ENCODE results near the gene SASH1.
A peak's percentile ranks its signal among the peaks of the same experiment; 100 is the strongest.
"Not testable (repeated sequence)": the region's sequence is repeated elsewhere in the genome, so short reads cannot be mapped to it uniquely, and the experiment has no call there.

The SASH1 gene

GRCh38 chr6:148345176-148345575 lies 2.5 kb downstream of the SASH1 start:
- Histone ChIP-seq H3K9me3 (ENCODE audit: control insufficient read depth in 5 of 5, low read length in 5 of 5) (no peaks in the 10 kb centered on the region), H3K27ac (ENCODE audit: low read depth, low read length) (peak overlapping the region; percentile 34), H3K9ac (ENCODE audit: low read length in 5 of 5) (peak overlapping the region in 2 of 5 donors; percentile 5 to 46), H3K36me3 (ENCODE audit: control insufficient read depth in 5 of 5, insufficient read depth in 5 of 5, low read length in 5 of 5) (no peaks in the 10 kb centered on the region), H3K4me1 (ENCODE audit: control insufficient read depth in 5 of 5, insufficient read depth in 5 of 5, low read length in 5 of 5) (peaks cover 0 to 50% (median 35%) of the 10 kb centered on the region in 5 donors), H3K27me3 (ENCODE audit: control insufficient read depth in 5 of 5, insufficient read depth in 4 of 5, low read length in 5 of 5) (no peaks in the 10 kb centered on the region), H3K4me3 (ENCODE audit: low read depth in 1 of 5, low read length in 5 of 5) (peak overlapping the region in 3 of 5 donors; percentile 42 to 85 (median 83))

DNA sequence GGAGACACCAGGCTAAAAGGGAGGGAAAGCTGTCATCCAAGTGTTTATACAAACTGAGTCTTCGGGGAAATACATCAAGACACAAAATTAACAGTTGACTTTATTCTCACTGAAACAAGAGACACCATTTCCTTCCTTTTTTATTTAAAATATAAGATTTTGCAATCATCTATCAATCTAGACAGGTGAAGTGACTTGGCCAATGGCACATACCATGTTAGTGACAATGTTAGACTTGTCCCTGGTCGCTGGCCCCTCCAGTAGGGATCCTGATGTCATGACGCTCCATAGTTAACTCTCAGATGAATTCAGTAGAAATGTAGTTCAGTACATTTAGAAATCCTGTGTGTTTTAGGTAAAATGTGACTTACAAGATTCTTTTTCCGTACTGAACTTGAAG lies 2.9 kb downstream of the SASH1 start:
- H3K4me1 ChIP-seq (ENCODE audit: control insufficient read depth in 5 of 5, insufficient read depth in 5 of 5, low read length in 5 of 5), result peaks cover 0 to 50% (median 35%) of the 10 kb centered on the region in 5 donors
- no peaks in the 10 kb centered on the region for H3K9me3 ChIP-seq (ENCODE audit: control insufficient read depth in 5 of 5, low read length in 5 of 5)
- H3K36me3 ChIP-seq (ENCODE audit: control insufficient read depth in 5 of 5, insufficient read depth in 5 of 5, low read length in 5 of 5), result no peaks in the 10 kb centered on the region
- peak overlapping the region in 3 of 5 donors; percentile 5 to 46 (median 6) for H3K9ac ChIP-seq (ENCODE audit: low read length in 5 of 5)
- no peaks in the 10 kb centered on the region for H3K27me3 ChIP-seq (ENCODE audit: control insufficient read depth in 5 of 5, insufficient read depth in 4 of 5, low read length in 5 of 5)
- H3K4me3 ChIP-seq (ENCODE audit: low read depth in 1 of 5, low read length in 5 of 5), result peak overlapping the region in 3 of 5 donors; percentile 42 to 85 (median 83)
- H3K27ac ChIP-seq (ENCODE audit: low read depth, low read length), result peak overlapping the region; percentile 34

GRCh38 chr6:148346681-148347440 lies 4.2 kb downstream of the SASH1 start:
- Histone ChIP-seq H3K4me1 (ENCODE audit: control insufficient read depth in 5 of 5, insufficient read depth in 5 of 5, low read length in 5 of 5) (peaks cover 0 to 51% (median 32%) of the 10 kb centered on the region in 5 donors), H3K27ac (ENCODE audit: low read depth, low read length) (no peak overlapping the region), H3K36me3 (ENCODE audit: control insufficient read depth in 5 of 5, insufficient read depth in 5 of 5, low read length in 5 of 5) (no peaks in the 10 kb centered on the region)

DNA sequence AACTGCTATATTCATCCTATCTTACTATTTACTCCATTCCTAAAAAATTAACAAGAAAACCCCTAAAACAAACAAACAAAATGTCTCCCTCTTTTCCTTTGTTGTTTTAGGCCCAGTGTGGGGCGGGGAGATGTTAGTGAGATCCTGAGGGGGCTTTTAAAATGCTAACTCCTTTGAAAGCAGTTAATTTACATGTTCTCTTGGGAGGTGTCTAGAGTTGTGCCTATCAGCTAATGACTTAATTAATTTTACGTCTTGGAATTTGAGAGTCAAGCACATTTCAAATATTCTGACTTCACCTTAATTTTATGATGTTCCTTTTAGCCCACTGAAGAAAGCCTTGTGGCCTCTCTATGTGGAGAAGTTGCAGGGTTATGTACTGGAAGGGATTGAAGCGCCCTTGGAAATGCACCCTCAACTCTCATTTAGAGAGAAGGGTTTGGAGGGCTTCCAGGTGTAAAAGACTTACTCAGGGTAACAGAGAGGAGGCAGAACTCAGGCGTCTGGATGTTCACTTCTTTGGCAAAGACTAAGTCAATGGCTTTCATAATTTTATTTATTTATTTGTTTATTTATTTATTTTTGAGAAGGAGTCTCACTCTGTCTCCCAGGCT lies 4.9 kb downstream of the SASH1 start:
- Histone ChIP-seq H3K27me3 (ENCODE audit: control insufficient read depth in 5 of 5, insufficient read depth in 4 of 5, low read length in 5 of 5) (no peaks in the 10 kb centered on the region), H3K27ac (ENCODE audit: low read depth, low read length) (no peak overlapping the region), H3K36me3 (ENCODE audit: control insufficient read depth in 5 of 5, insufficient read depth in 5 of 5, low read length in 5 of 5) (no peaks in the 10 kb centered on the region), H3K4me1 (ENCODE audit: control insufficient read depth in 5 of 5, insufficient read depth in 5 of 5, low read length in 5 of 5) (peaks cover 0 to 46% (median 28%) of the 10 kb centered on the region in 5 donors), H3K4me3 (ENCODE audit: low read depth in 1 of 5, low read length in 5 of 5) (no peak overlapping the region), H3K9ac (ENCODE audit: low read length in 5 of 5) (no peak overlapping the region), H3K9me3 (ENCODE audit: control insufficient read depth in 5 of 5, low read length in 5 of 5) (no peaks in the 10 kb centered on the region)

More at GRCh38 chr6:148346681-148347440, 4.2 kb downstream of the SASH1 start:
- H3K27me3 ChIP-seq (ENCODE audit: control insufficient read depth in 5 of 5, insufficient read depth in 4 of 5, low read length in 5 of 5), result no peaks in the 10 kb centered on the region
- H3K4me3 ChIP-seq (ENCODE audit: low read depth in 1 of 5, low read length in 5 of 5), result no peak overlapping the region
- no peak overlapping the region for H3K9ac ChIP-seq (ENCODE audit: low read length in 5 of 5)
- H3K9me3 ChIP-seq (ENCODE audit: control insufficient read depth in 5 of 5, low read length in 5 of 5), result no peaks in the 10 kb centered on the region

- H3K27me3 ChIP-seq (ENCODE audit: control insufficient read depth in 5 of 5, insufficient read depth in 4 of 5, low read length in 5 of 5), result no peaks in the 10 kb centered on the region
- H3K4me1 ChIP-seq (ENCODE audit: control insufficient read depth in 5 of 5, insufficient read depth in 5 of 5, low read length in 5 of 5), result peaks cover 0 to 46% (median 24%) of the 10 kb centered on the region in 5 donors
- H3K27ac ChIP-seq (ENCODE audit: low read depth, low read length), result no peak overlapping the region
- no peak overlapping the region for H3K4me3 ChIP-seq (ENCODE audit: low read depth in 1 of 5, low read length in 5 of 5)
- H3K9ac ChIP-seq (ENCODE audit: low read length in 5 of 5), result no peak overlapping the region
- no peaks in the 10 kb centered on the region for H3K9me3 ChIP-seq (ENCODE audit: control insufficient read depth in 5 of 5, low read length in 5 of 5)
- H3K36me3 ChIP-seq (ENCODE audit: control insufficient read depth in 5 of 5, insufficient read depth in 5 of 5, low read length in 5 of 5), result no peaks in the 10 kb centered on the region
Observed at GRCh38 chr6:148348335-148348734, 5.7 kb downstream of the SASH1 start.

DNA sequence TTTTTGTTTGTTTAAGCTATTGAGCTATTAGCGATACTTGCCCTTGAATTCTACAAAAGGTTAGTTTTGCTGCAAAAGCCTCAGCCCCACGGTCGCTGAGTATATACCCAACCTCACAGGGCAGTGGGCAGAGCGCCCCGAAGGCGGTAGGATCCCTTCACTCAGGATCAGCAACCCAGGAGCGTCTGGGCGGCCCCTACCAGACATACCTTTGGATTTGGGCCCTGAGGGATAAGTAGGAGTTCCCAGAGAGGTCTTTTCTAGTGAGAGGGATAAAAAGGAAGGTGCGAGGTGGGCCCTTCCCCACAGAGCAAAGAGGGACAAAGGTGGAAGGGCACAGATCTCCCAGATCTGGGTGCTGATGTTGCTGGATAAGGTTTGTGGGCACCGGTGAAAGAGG lies 6.1 kb downstream of the SASH1 start:
- peaks cover 0 to 42% (median 20%) of the 10 kb centered on the region in 5 donors for H3K4me1 ChIP-seq (ENCODE audit: control insufficient read depth in 5 of 5, insufficient read depth in 5 of 5, low read length in 5 of 5)
- H3K9ac ChIP-seq (ENCODE audit: low read length in 5 of 5), result no peak overlapping the region
- no peaks in the 10 kb centered on the region for H3K27me3 ChIP-seq (ENCODE audit: control insufficient read depth in 5 of 5, insufficient read depth in 4 of 5, low read length in 5 of 5)
- no peaks in the 10 kb centered on the region for H3K9me3 ChIP-seq (ENCODE audit: control insufficient read depth in 5 of 5, low read length in 5 of 5)
- H3K36me3 ChIP-seq (ENCODE audit: control insufficient read depth in 5 of 5, insufficient read depth in 5 of 5, low read length in 5 of 5), result no peaks in the 10 kb centered on the region
- no peak overlapping the region for H3K4me3 ChIP-seq (ENCODE audit: low read depth in 1 of 5, low read length in 5 of 5)
- H3K27ac ChIP-seq (ENCODE audit: low read depth, low read length), result no peak overlapping the region

- H3K4me1 ChIP-seq (ENCODE audit: control insufficient read depth in 5 of 5, insufficient read depth in 5 of 5, low read length in 5 of 5), result peaks cover 0 to 39% (median 13%) of the 10 kb centered on the region in 5 donors
- no peaks in the 10 kb centered on the region for H3K9me3 ChIP-seq (ENCODE audit: control insufficient read depth in 5 of 5, low read length in 5 of 5)
- H3K27ac ChIP-seq (ENCODE audit: low read depth, low read length), result no peak overlapping the region
- no peaks in the 10 kb centered on the region for H3K27me3 ChIP-seq (ENCODE audit: control insufficient read depth in 5 of 5, insufficient read depth in 4 of 5, low read length in 5 of 5)
- no peak overlapping the region for H3K9ac ChIP-seq (ENCODE audit: low read length in 5 of 5)
- no peaks in the 10 kb centered on the region for H3K36me3 ChIP-seq (ENCODE audit: control insufficient read depth in 5 of 5, insufficient read depth in 5 of 5, low read length in 5 of 5)
- no peak overlapping the region for H3K4me3 ChIP-seq (ENCODE audit: low read depth in 1 of 5, low read length in 5 of 5)
Observed at GRCh38 chr6:148349466-148349865, 6.8 kb downstream of the SASH1 start.

DNA sequence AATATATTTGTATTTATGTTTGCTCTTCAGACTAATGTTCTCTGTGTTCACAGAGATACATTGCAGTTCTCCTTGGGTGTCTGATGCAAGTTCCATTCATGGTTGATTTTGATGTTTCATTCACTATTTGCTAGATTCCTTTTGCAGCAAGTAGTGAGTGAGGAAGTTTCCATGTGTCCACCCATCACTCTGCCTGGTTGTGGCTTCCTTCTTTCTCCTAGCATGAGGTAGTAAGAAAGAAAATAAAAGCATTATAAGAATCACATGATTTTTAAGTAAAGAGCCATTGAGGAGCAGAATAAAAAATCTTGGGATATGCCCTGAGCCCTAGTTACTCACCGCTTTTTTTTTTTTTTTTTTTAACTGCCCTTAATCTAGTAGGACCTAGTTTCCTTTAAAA lies 8.7 kb downstream of the SASH1 start:
- no peak overlapping the region for H3K4me3 ChIP-seq (ENCODE audit: low read depth in 1 of 5, low read length in 5 of 5)
- peaks cover 0 to 23% (median 0%) of the 10 kb centered on the region in 5 donors for H3K4me1 ChIP-seq (ENCODE audit: control insufficient read depth in 5 of 5, insufficient read depth in 5 of 5, low read length in 5 of 5)
- peak overlapping the region; percentile 26 for H3K27ac ChIP-seq (ENCODE audit: low read depth, low read length)
- no peak overlapping the region for H3K9ac ChIP-seq (ENCODE audit: low read length in 5 of 5)
- H3K27me3 ChIP-seq (ENCODE audit: control insufficient read depth in 5 of 5, insufficient read depth in 4 of 5, low read length in 5 of 5), result no peaks in the 10 kb centered on the region
- H3K36me3 ChIP-seq (ENCODE audit: control insufficient read depth in 5 of 5, insufficient read depth in 5 of 5, low read length in 5 of 5), result no peaks in the 10 kb centered on the region
- no peaks in the 10 kb centered on the region for H3K9me3 ChIP-seq (ENCODE audit: control insufficient read depth in 5 of 5, low read length in 5 of 5)

- H3K9me3 ChIP-seq (ENCODE audit: control insufficient read depth in 5 of 5, low read length in 5 of 5); H3K27ac ChIP-seq (ENCODE audit: low read depth, low read length); H3K27me3 ChIP-seq (ENCODE audit: control insufficient read depth in 5 of 5, insufficient read depth in 4 of 5, low read length in 5 of 5); H3K36me3 ChIP-seq (ENCODE audit: control insufficient read depth in 5 of 5, insufficient read depth in 5 of 5, low read length in 5 of 5); H3K9ac ChIP-seq (ENCODE audit: low read length in 5 of 5); H3K4me3 ChIP-seq (ENCODE audit: low read depth in 1 of 5, low read length in 5 of 5): not testable (repeated sequence)
- H3K4me1 ChIP-seq (ENCODE audit: control insufficient read depth in 5 of 5, insufficient read depth in 5 of 5, low read length in 5 of 5), result peaks cover 0 to 19% (median 2%) of the 10 kb centered on the region in 5 donors
Observed at GRCh38 chr6:148352421-148352820, 9.8 kb downstream of the SASH1 start.

DNA sequence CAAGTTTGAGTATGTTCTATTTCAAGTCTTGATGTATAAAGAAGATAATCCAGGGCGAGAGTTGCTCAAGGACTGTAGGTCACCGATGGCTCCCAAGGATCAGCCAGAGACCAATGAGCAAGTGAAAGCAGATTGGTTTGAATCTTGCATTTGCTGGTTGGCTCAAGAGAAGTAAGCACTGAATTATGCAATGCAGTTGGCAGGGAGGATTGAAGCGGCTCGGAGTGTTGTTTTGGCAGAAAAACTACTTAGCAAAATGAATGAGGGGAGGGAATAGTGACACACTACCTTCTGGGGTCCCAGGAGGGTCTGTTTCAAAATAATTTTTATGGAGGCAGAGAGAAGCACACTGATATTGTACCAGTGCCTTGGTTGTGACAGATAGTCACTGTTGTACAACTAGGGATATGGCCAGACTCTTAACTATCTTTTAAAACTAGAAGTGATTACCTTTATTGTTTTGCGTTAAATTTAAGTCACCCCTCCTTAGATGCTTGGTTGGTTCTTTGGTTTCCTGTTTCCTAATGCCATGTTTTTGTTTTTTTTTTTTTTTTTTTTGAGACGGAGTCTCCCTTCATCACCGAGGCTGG lies 15.7 kb downstream of the SASH1 start:
- H3K9ac ChIP-seq (ENCODE audit: low read length in 5 of 5), result no peak overlapping the region
- no peaks in the 10 kb centered on the region for H3K9me3 ChIP-seq (ENCODE audit: control insufficient read depth in 5 of 5, low read length in 5 of 5)
- peak overlapping the region in 2 of 5 donors; percentile 46 to 47 for H3K4me3 ChIP-seq (ENCODE audit: low read depth in 1 of 5, low read length in 5 of 5)
- H3K36me3 ChIP-seq (ENCODE audit: control insufficient read depth in 5 of 5, insufficient read depth in 5 of 5, low read length in 5 of 5), result no peaks in the 10 kb centered on the region
- H3K27me3 ChIP-seq (ENCODE audit: control insufficient read depth in 5 of 5, insufficient read depth in 4 of 5, low read length in 5 of 5), result no peaks in the 10 kb centered on the region
- H3K4me1 ChIP-seq (ENCODE audit: control insufficient read depth in 5 of 5, insufficient read depth in 5 of 5, low read length in 5 of 5), result peaks cover 0 to 35% (median 20%) of the 10 kb centered on the region in 5 donors
- peak overlapping the region; percentile 62 for H3K27ac ChIP-seq (ENCODE audit: low read depth, low read length)
